Mesothelial cell of epicardium (in vitro differentiated cells): Measurements from ENCODE around the gene SPEN. TPM values are rescaled to one million over a fixed set of nuclear protein-coding genes. Genes with fewer than 3 reads are reported as not detected.

ENCODE experiments used
- DNase-seq, 2 experiments: peaks; one replicate each; pipeline ENCODE4 v3.0.0; 2021; ENCODE audit warnings: low spot score in 2 of 2; ENCODE audit not compliant: unreplicated experiment in 2 of 2
- H3K27ac Mint-ChIP-seq: 2 replicates; pipeline ENCODE4 v1.8.0; 2021; ENCODE audit warnings: mixed read lengths
- H3K27me3 Mint-ChIP-seq: 2 replicates; pipeline ENCODE4 v1.8.0; 2021; ENCODE audit warnings: low read depth, mixed read lengths
- H3K36me3 Mint-ChIP-seq: 2 replicates; pipeline ENCODE4 v1.8.0; 2021; ENCODE audit warnings: mixed read lengths
- H3K4me1 Mint-ChIP-seq: 2 replicates; pipeline ENCODE4 v1.8.0; 2021; ENCODE audit warnings: mixed read lengths
- H3K4me3 Mint-ChIP-seq: 2 replicates; pipeline ENCODE4 v1.8.0; 2021; ENCODE audit warnings: mild to moderate bottlenecking, moderate library complexity, mixed read lengths
- H3K9me3 Mint-ChIP-seq: 2 replicates; pipeline ENCODE4 v1.8.0; 2021; ENCODE audit warnings: mixed read lengths
- CTCF ChIP-seq: fragments of 200-600 bp; sonication (generic); IDR thresholded peaks from one replicate; pipeline ENCODE4 v1.5.0; 2021; ENCODE audit warnings: antibody characterized with exemption; ENCODE audit not compliant: unreplicated experiment
- total RNA-seq: library from RNA; stranded (reverse); gene quantifications from 3 replicates; pipeline ENCODE4 v1.2.1, GENCODE V29; 2021

Gene SPEN
- total RNA-seq, 1 donor from 2014 or later: 88.0 TPM

GRCh38 chr1:15945011-15945831 lies 97.7 kb downstream of the SPEN start:
- H3K4me3 Mint-ChIP-seq: no peak overlapping the region
- no peaks in the 10 kb centered on the region for H3K27me3 Mint-ChIP-seq
- H3K9me3 Mint-ChIP-seq: no peaks in the 10 kb centered on the region
- peaks cover 17% of the 10 kb centered on the region for H3K4me1 Mint-ChIP-seq
- peaks cover 24% of the 10 kb centered on the region for H3K36me3 Mint-ChIP-seq
- DNase-seq: no peak
- H3K27ac Mint-ChIP-seq: no peak overlapping the region
- no peak for TF ChIP-seq CTCF

GRCh38 chr1:15945832-15946448 lies 98.4 kb downstream of the SPEN start:
- H3K27ac Mint-ChIP-seq: no peak overlapping the region
- no peak overlapping the region for H3K4me3 Mint-ChIP-seq
- H3K9me3 Mint-ChIP-seq: no peaks in the 10 kb centered on the region
- H3K36me3 Mint-ChIP-seq: peaks cover 19% of the 10 kb centered on the region
- H3K4me1 Mint-ChIP-seq: peaks cover 24% of the 10 kb centered on the region
- TF ChIP-seq CTCF: no peak
- H3K27me3 Mint-ChIP-seq: no peaks in the 10 kb centered on the region
- no peak for DNase-seq

GRCh38 chr1:15946571-15947381 lies 99.3 kb downstream of the SPEN start:
- no peaks in the 10 kb centered on the region for H3K9me3 Mint-ChIP-seq
- peaks cover 32% of the 10 kb centered on the region for H3K4me1 Mint-ChIP-seq
- peaks cover 19% of the 10 kb centered on the region for H3K36me3 Mint-ChIP-seq
- no peak for DNase-seq
- no peak for TF ChIP-seq CTCF
- no peak overlapping the region for H3K4me3 Mint-ChIP-seq
- H3K27ac Mint-ChIP-seq: no peak overlapping the region
- no peaks in the 10 kb centered on the region for H3K27me3 Mint-ChIP-seq

GRCh38 chr1:15947382-15948090 lies 100.0 kb downstream of the SPEN start:
- Mint-ChIP-seq H3K36me3 (peaks cover 19% of the 10 kb centered on the region), H3K4me1 (peaks cover 38% of the 10 kb centered on the region), H3K9me3 (no peaks in the 10 kb centered on the region), H3K4me3 (no peak overlapping the region), H3K27ac (no peak overlapping the region), H3K27me3 (no peaks in the 10 kb centered on the region)
- TF ChIP-seq CTCF: no peak
- no peak for DNase-seq

- Mint-ChIP-seq H3K9me3 (no peaks in the 10 kb centered on the region), H3K4me1 (peaks cover 42% of the 10 kb centered on the region), H3K36me3 (peaks cover 19% of the 10 kb centered on the region), H3K4me3 (no peak overlapping the region), H3K27ac (no peak overlapping the region), H3K27me3 (no peaks in the 10 kb centered on the region)
- no peak for DNase-seq
- no peak for TF ChIP-seq CTCF
These were observed 100.6 kb downstream of the SPEN start for GRCh38 chr1:15948091-15948591.
